ENCODE data around the gene RGS11. TPM values are rescaled to one million over a fixed set of nuclear protein-coding genes. Genes with fewer than 3 reads are reported as not detected.

The RGS11 gene
- not detected in 2 replicates for total RNA-seq (2021)
- Bru-seq, nascent RNA, result not detected
- not detected for BruChase-seq, experiment 1, labeled RNA remaining after a 2-hour chase
- BruChase-seq, experiment 2, labeled RNA remaining after a 6-hour chase, result percentile 9 among the genes with signal in this experiment
- long read RNA-seq, result 0 reads

- CTCF ChIA-PET, result no interaction called here
Measured at GRCh38 chr16:275786-276232, at the start of gene RGS11. Gene RGS11 (minus strand): TSS chr16:275944. CDS start chr16:275911, 33 bp downstream.

DNA sequence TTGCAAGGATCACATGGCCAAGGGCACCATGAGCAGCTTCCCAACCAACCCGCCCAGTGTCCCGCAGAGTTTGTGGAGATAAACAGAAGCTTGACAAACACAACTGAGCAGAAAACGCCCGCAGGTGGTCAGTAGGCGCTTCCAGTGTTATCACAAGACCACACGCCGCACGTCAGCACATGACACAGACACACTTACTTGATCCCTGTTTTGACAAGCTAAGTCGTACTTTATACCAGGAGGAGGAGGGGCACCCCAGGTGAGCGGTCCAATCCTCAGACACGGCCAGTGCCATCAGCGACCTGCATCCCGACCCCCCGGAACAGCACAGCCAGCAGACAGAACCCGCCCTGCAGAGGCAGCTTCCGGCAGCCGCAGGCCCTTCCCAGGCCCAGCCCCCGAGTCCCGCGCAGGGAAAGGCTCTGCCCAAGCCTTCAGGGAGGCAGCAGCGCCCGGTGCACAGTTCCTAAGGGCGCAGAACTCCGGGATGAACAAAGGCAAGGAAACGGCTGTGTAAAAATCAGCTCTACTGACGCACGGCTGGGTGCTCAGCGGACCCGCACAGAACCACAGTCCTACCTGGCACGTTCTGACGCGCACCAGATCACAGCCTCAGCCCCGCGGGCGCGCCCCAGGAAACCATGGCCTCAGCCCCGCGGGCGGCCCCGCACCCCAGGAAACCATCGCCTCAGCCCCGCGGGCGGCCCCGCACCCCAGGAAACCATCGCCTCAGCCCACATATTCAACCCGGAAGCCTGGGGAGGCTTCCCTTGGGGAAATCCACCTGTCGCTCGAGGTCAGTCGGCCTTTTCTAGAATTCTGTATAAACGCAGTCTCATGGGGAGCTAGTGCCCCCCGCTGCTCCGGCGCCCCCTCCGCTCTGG, 48.9 kb upstream of the RGS11 start:
- intact Hi-C loops (cut with micrococcal nuclease; ENCODE audit: unreplicated experiment), result no loop called here
- Histone ChIP-seq H3K9me3 (ENCODE audit: low read depth, low read length, poor library complexity, severe bottlenecking) (no peaks in the 10 kb centered on the region), H3K4me3 (ENCODE audit: low read depth, low read length, poor library complexity, severe bottlenecking) (no peak overlapping the region), H3K27ac (ENCODE audit: low read depth, low read length, poor library complexity, severe bottlenecking) (no peak overlapping the region), H3K4me1 (ENCODE audit: insufficient read depth, low read length, poor library complexity, severe bottlenecking) (peaks cover 12% of the 10 kb centered on the region), H3K27me3 (replicated peaks; ENCODE audit: insufficient read depth, low read depth, low read length, poor library complexity) (no peaks in the 10 kb centered on the region), H3K36me3 (ENCODE audit: insufficient read depth, low read length, poor library complexity, severe bottlenecking) (no peaks in the 10 kb centered on the region)
- TF ChIP-seq, protein P1, sequence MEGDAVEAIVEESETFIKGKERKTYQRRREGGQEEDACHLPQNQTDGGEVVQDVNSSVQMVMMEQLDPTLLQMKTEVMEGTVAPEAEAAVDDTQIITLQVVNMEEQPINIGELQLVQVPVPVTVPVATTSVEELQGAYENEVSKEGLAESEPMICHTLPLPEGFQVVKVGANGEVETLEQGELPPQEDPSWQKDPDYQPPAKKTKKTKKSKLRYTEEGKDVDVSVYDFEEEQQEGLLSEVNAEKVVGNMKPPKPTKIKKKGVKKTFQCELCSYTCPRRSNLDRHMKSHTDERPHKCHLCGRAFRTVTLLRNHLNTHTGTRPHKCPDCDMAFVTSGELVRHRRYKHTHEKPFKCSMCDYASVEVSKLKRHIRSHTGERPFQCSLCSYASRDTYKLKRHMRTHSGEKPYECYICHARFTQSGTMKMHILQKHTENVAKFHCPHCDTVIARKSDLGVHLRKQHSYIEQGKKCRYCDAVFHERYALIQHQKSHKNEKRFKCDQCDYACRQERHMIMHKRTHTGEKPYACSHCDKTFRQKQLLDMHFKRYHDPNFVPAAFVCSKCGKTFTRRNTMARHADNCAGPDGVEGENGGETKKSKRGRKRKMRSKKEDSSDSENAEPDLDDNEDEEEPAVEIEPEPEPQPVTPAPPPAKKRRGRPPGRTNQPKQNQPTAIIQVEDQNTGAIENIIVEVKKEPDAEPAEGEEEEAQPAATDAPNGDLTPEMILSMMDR (conservative IDR thresholded peaks at IDR 0.05; ENCODE audit: low read depth, low read length), result no peak
- no peak for TF ChIP-seq EZH2 (IDR thresholded peaks at IDR 0.05; ENCODE audit: borderline replicate concordance, low read depth, low read length, poor library complexity, severe bottlenecking)
- ChIA-PET POLR2A (ENCODE audit: low non-redundant PET) (no interaction called here), CTCF (no interaction called here)
- BruUV-seq (replicated peaks), result no TSS peak
- no peak for DNase-seq (ENCODE audit: low spot score)

More at GRCh38 chr16:275786-276232, at the start of gene RGS11:
- POLR2A ChIA-PET (ENCODE audit: low non-redundant PET), result no interaction called here
- DNase-seq (ENCODE audit: low spot score), result no peak
- Histone ChIP-seq H3K27ac (ENCODE audit: low read depth, low read length, poor library complexity, severe bottlenecking) (no peak within 1 kb of the TSS), H3K4me3 (ENCODE audit: low read depth, low read length, poor library complexity, severe bottlenecking) (peak within 1 kb of the TSS; percentile 25), H3K4me1 (ENCODE audit: insufficient read depth, low read length, poor library complexity, severe bottlenecking) (no peaks in the 10 kb centered on the region), H3K36me3 (ENCODE audit: insufficient read depth, low read length, poor library complexity, severe bottlenecking) (no peaks in the 10 kb centered on the region), H3K27me3 (replicated peaks; ENCODE audit: insufficient read depth, low read depth, low read length, poor library complexity) (peaks cover 25% of the 10 kb centered on the region), H3K9me3 (ENCODE audit: low read depth, low read length, poor library complexity, severe bottlenecking) (no peaks in the 10 kb centered on the region)
- TF ChIP-seq, protein P1 (conservative IDR thresholded peaks at IDR 0.05; ENCODE audit: low read depth, low read length), result no peak
- TF ChIP-seq EZH2 (IDR thresholded peaks at IDR 0.05; ENCODE audit: borderline replicate concordance, low read depth, low read length, poor library complexity, severe bottlenecking), result no peak
- BruUV-seq (replicated peaks), result no TSS peak
- intact Hi-C loops (cut with micrococcal nuclease; ENCODE audit: unreplicated experiment), result no loop called here

- no peaks in the 10 kb centered on the region for H3K9me3 ChIP-seq (ENCODE audit: low read depth, low read length, poor library complexity, severe bottlenecking)
- no peaks in the 10 kb centered on the region for H3K27me3 ChIP-seq (replicated peaks; ENCODE audit: insufficient read depth, low read depth, low read length, poor library complexity)
- DNase-seq (ENCODE audit: low spot score), result no peak
- H3K36me3 ChIP-seq (ENCODE audit: insufficient read depth, low read length, poor library complexity, severe bottlenecking), result no peaks in the 10 kb centered on the region
- no peak overlapping the region for H3K27ac ChIP-seq (ENCODE audit: low read depth, low read length, poor library complexity, severe bottlenecking)
- BruUV-seq (replicated peaks), result no TSS peak
- no peak for TF ChIP-seq EZH2 (IDR thresholded peaks at IDR 0.05; ENCODE audit: borderline replicate concordance, low read depth, low read length, poor library complexity, severe bottlenecking)
- TF ChIP-seq, protein P1 (conservative IDR thresholded peaks at IDR 0.05; ENCODE audit: low read depth, low read length), result no peak
- ChIA-PET POLR2A (ENCODE audit: low non-redundant PET) (no interaction called here), CTCF (no interaction called here)
- peaks cover 12% of the 10 kb centered on the region for H3K4me1 ChIP-seq (ENCODE audit: insufficient read depth, low read length, poor library complexity, severe bottlenecking)
- H3K4me3 ChIP-seq (ENCODE audit: low read depth, low read length, poor library complexity, severe bottlenecking), result no peak overlapping the region
- intact Hi-C loops (cut with micrococcal nuclease; ENCODE audit: unreplicated experiment), result no loop called here
Measured at GRCh38 chr16:324201-324450, 48.4 kb upstream of the RGS11 start.
